Measurements from ENCODE around the gene SLC43A1. TPM values are rescaled to one million over a fixed set of nuclear protein-coding genes. Genes with fewer than 3 reads are reported as not detected.

Gene SLC43A1
- total RNA-seq, 2 experiments from 2014 or later: 32.1 to 34.0 TPM

DNA sequence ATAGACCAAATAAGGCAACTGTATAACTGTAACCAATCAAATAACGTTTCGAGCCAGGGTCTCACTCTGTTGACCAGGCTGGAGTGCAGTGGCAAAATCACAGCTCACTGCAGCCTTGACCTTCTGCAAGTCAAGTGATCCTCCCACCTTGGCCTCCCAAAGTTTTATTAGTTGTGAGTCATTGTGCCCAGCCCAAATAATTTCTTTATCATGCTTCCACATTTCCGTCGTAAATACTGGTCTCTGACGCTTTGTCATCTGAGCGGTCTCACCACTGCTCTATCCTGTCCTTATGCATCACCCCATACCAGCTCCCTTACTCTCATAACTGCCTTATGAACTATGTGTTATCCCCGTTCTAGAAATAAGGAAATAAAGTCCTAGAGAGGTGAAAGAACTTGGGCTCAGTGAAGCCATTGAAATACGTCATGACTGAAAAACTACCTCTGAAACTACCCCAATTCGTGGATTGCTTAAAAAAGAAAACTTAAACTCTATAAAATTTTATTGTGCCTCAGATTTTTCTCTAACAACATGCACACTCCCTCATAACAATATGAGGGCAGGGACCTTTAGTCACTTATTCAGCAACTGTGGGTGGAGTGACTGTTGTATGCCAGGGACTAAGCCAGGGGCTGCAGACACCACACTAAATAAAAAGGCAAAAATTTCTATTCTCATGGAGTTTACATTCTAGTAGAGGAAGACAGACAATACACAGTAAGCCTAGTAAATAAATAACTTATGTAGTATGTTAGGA is 71.0 kb downstream of the SLC43A1 start:
- Mint-ChIP-seq H3K36me3 (ENCODE audit: low read depth) (no peaks in the 10 kb centered on the region), H3K27me3 (peaks cover 7% of the 10 kb centered on the region)
- POLR2A ChIA-PET: interaction anchor here (0.7 kb wide), 1 partner anchor 36 kb away, joined by 3 read pairs; no protein-coding TSS in a partner anchor

GRCh38 chr11:57440744-57441414 is 74.6 kb downstream of the SLC43A1 start:
- CTCF ChIA-PET: interaction anchor here (0.8 to 8.5 kb wide), 4 partner anchors 16 to 52 kb away, joined by 3 to 65 read pairs (median 4); no protein-coding TSS in a partner anchor
- POLR2A ChIA-PET: no interaction called here
- Mint-ChIP-seq H3K36me3 (ENCODE audit: low read depth) (no peaks in the 10 kb centered on the region), H3K9me3 (no peaks in the 10 kb centered on the region), H3K4me3 (no peak overlapping the region), H3K27me3 (peaks cover 2% of the 10 kb centered on the region), H3K4me1 (ENCODE audit: low read depth) (no peaks in the 10 kb centered on the region), H3K27ac (no peak overlapping the region)
- intact Hi-C loops (cut with micrococcal nuclease): no loop called here
- DNase-seq (no peak), ATAC-seq (no peak)
- TF ChIP-seq, protein P1, sequence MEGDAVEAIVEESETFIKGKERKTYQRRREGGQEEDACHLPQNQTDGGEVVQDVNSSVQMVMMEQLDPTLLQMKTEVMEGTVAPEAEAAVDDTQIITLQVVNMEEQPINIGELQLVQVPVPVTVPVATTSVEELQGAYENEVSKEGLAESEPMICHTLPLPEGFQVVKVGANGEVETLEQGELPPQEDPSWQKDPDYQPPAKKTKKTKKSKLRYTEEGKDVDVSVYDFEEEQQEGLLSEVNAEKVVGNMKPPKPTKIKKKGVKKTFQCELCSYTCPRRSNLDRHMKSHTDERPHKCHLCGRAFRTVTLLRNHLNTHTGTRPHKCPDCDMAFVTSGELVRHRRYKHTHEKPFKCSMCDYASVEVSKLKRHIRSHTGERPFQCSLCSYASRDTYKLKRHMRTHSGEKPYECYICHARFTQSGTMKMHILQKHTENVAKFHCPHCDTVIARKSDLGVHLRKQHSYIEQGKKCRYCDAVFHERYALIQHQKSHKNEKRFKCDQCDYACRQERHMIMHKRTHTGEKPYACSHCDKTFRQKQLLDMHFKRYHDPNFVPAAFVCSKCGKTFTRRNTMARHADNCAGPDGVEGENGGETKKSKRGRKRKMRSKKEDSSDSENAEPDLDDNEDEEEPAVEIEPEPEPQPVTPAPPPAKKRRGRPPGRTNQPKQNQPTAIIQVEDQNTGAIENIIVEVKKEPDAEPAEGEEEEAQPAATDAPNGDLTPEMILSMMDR (IDR thresholded peaks at IDR 0.05): no peak

More for the DNA sequence above, 71.0 kb downstream of the SLC43A1 start:
- intact Hi-C loops (cut with micrococcal nuclease): no loop called here
- DNase-seq: no peak
- Mint-ChIP-seq H3K4me1 (ENCODE audit: low read depth) (no peaks in the 10 kb centered on the region), H3K4me3 (no peak overlapping the region), H3K9me3 (no peaks in the 10 kb centered on the region), H3K27ac (no peak overlapping the region)
- ATAC-seq: no peak
- TF ChIP-seq, protein P1 (IDR thresholded peaks at IDR 0.05): no peak
- CTCF ChIA-PET: interaction anchor here (1.0 to 8.5 kb wide), 3 partner anchors 12 to 101 kb away, joined by 3 to 65 read pairs (median 4); no protein-coding TSS in a partner anchor

- no peaks in the 10 kb centered on the region for H3K27me3 Mint-ChIP-seq
- ChIA-PET POLR2A (no interaction called here), CTCF (interaction anchor here (2.3 to 8.5 kb wide), 2 partner anchors 17 to 54 kb away, joined by 9 to 65 read pairs; no protein-coding TSS in a partner anchor)
- intact Hi-C loops (cut with micrococcal nuclease): no loop called here
- no peak overlapping the region for H3K27ac Mint-ChIP-seq
- DNase-seq (no peak), ATAC-seq (no peak)
- no peak overlapping the region for H3K4me3 Mint-ChIP-seq
- TF ChIP-seq, protein P1 (IDR thresholded peaks at IDR 0.05): no peak
- H3K4me1 Mint-ChIP-seq (ENCODE audit: low read depth): no peaks in the 10 kb centered on the region
- H3K36me3 Mint-ChIP-seq (ENCODE audit: low read depth): no peaks in the 10 kb centered on the region
- no peaks in the 10 kb centered on the region for H3K9me3 Mint-ChIP-seq
Observed at GRCh38 chr11:57439786-57440185, 75.7 kb downstream of the SLC43A1 start.

GRCh38 chr11:57438345-57439285 is 76.9 kb downstream of the SLC43A1 start:
- H3K4me1 Mint-ChIP-seq (ENCODE audit: low read depth): no peaks in the 10 kb centered on the region
- H3K9me3 Mint-ChIP-seq: no peaks in the 10 kb centered on the region
- intact Hi-C loops (cut with micrococcal nuclease): no loop called here
- TF ChIP-seq, protein P1 (IDR thresholded peaks at IDR 0.05): no peak
- H3K27ac Mint-ChIP-seq: no peak overlapping the region
- ChIA-PET CTCF (interaction anchor here (2.3 to 2.6 kb wide), 2 partner anchors 19 to 55 kb away, joined by 9 to 17 read pairs; no protein-coding TSS in a partner anchor), POLR2A (no interaction called here)
- ATAC-seq (no peak), DNase-seq (no peak)
- H3K36me3 Mint-ChIP-seq (ENCODE audit: low read depth): no peaks in the 10 kb centered on the region
- no peaks in the 10 kb centered on the region for H3K27me3 Mint-ChIP-seq
- H3K4me3 Mint-ChIP-seq: no peak overlapping the region

All from activated CD8-positive, alpha-beta T cell treated with anti-CD3 and anti-CD28 coated beads for 36 hours (primary cell).